Naive thymus-derived CD8-positive, alpha-beta T cell (primary cell): Measurements from ENCODE around the gene KRT6B. TPM values are rescaled to one million over a fixed set of nuclear protein-coding genes. Genes with fewer than 3 reads are reported as not detected.
A peak's percentile ranks its signal among the peaks of the same experiment; 100 is the strongest.
"Not testable (repeated sequence)": the region's sequence is repeated elsewhere in the genome, so short reads cannot be mapped to it uniquely, and the experiment has no call there.

Experiments used
- ATAC-seq, 2 donors: fragments of 150-1000 bp; cut with Tn5 transposase in 1 of 2; sonication (Bioruptor Pico), chemical (Tn5 transposase) in 1 of 2; 1 replicate in 1 of 2; 2 replicates in 1 of 2; pipeline ENCODE4 v1.10.0; 2021; ENCODE audit warnings: mild to moderate bottlenecking in 2 of 2, moderate library complexity in 2 of 2
- POLR2A ChIA-PET: fragments of 350-600 bp; sonication (Branson Sonifier 250); formaldehyde crosslinking; loops from one replicate; lab custom pipeline; 2021; ENCODE audit warnings: antibody characterized with exemption; lab: Charles Lee
- DNase-seq, 10 donors: peaks; one replicate each; pipeline versions ENCODE4 v3.0.0 to v3.0.0-alpha.2; 2020 to 2022
- H3K27ac Mint-ChIP-seq, 10 donors: one replicate each; pipeline ENCODE4 v1.8.0; 2020 to 2022; ENCODE audit warnings: mild to moderate bottlenecking in 10 of 10, mixed read lengths in 10 of 10, moderate library complexity in 4 of 10, inconsistent platforms in 1 of 10
- H3K27me3 Mint-ChIP-seq, 5 donors: one replicate each; pipeline ENCODE4 v1.8.0; 2021 to 2022; ENCODE audit warnings: mixed read lengths in 5 of 5
- H3K36me3 Mint-ChIP-seq, 3 donors: one replicate each; pipeline ENCODE4 v1.8.0; 2020 to 2022; ENCODE audit warnings: mixed read lengths in 3 of 3, mild to moderate bottlenecking in 2 of 3, inconsistent platforms in 1 of 3
- H3K4me1 Mint-ChIP-seq, 4 donors: one replicate each; pipeline ENCODE4 v1.8.0; 2021 to 2022; ENCODE audit warnings: mixed read lengths in 4 of 4
- H3K4me3 Mint-ChIP-seq, 10 donors: one replicate each; pipeline ENCODE4 v1.8.0; 2020 to 2022; ENCODE audit warnings: mild to moderate bottlenecking in 10 of 10, mixed read lengths in 10 of 10, moderate library complexity in 6 of 10, inconsistent platforms in 1 of 10
- H3K9me3 Mint-ChIP-seq, 9 donors: one replicate each; pipeline ENCODE4 v1.8.0; 2020 to 2022; ENCODE audit warnings: mixed read lengths in 9 of 9, mild to moderate bottlenecking in 3 of 9, inconsistent platforms in 1 of 9, moderate library complexity in 1 of 9
- polyA plus RNA-seq, 3 donors: library from polyadenylated mRNA; unstranded; fragments of 300-500 nt; fragmentation: Illumina TruSeq; gene quantifications; one replicate each; pipeline ENCODE4 v1.2.3, GENCODE V29; 2021
- total RNA-seq, 8 experiments: library from RNA in 2 of 8; stranded (reverse) in 2 of 8; gene quantifications; one replicate each; pipeline ENCODE4 v1.2.3 and lab custom pipeline; 2021 to 2026

KRT6B gene
- total and polyA plus RNA-seq, 5 experiments from 2014 or later: not detected

DNA sequence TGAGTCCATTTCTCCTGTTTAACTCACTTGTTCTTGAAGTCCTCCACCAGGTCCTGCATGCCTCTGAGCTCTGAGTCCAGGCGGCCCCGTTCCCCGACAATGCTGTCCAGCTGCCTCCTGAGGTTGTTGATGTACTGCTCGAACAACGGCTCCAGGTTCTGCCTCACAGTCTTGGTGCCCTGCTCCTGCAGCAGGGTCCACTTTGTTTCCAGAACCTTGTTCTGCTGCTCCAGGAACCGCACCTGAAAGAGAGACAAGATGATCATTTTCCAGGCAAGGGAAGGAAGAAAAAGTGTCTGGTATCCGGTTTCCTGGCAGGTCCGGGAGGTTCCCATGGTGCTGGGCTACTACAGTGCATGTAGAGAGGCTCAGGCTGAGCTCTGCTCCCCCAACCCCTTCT, 39.5 kb upstream of the KRT6B start:
- Mint-ChIP-seq H3K27me3 (peaks cover 20 to 71% (median 41%) of the 10 kb centered on the region in 5 donors), H3K27ac (peak overlapping the region in 1 of 10 donors; percentile 81)
- H3K4me3 Mint-ChIP-seq, H3K4me1 Mint-ChIP-seq, H3K9me3 Mint-ChIP-seq, DNase-seq, ATAC-seq, POLR2A ChIA-PET, H3K36me3 Mint-ChIP-seq: not testable (repeated sequence)

DNA sequence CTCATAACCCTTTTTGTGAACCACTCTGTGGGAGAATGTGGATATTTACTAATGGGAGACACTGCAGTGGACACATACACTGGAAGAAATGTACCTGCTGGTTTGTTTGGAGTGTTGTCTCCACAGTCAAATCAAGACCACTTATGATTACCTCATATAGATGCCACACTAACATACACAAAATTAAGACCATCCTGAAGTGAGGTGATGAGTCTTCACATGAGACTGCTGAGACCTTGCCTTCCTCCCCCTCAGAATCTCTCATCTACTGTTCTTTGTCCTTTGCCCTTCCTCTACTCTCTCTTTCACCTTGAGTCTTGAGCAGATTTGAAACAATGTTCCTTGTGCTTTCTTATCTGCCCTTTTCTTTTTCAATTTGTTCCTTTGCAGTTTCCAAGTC, 36.8 kb upstream of the KRT6B start:
- H3K27me3 Mint-ChIP-seq: peaks cover 24 to 86% (median 43%) of the 10 kb centered on the region in 5 donors
- DNase-seq (no peak), ATAC-seq (no peak)
- H3K36me3 Mint-ChIP-seq: peaks cover 0 to 13% (median 3%) of the 10 kb centered on the region in 3 donors
- no peaks in the 10 kb centered on the region for H3K4me1 Mint-ChIP-seq
- POLR2A ChIA-PET: no interaction called here
- no peak overlapping the region for H3K4me3 Mint-ChIP-seq
- H3K27ac Mint-ChIP-seq: no peak overlapping the region
- H3K9me3 Mint-ChIP-seq: peaks cover 6 to 18% (median 12%) of the 10 kb centered on the region in 9 donors

- H3K27ac Mint-ChIP-seq, H3K4me1 Mint-ChIP-seq, POLR2A ChIA-PET, H3K4me3 Mint-ChIP-seq, DNase-seq, ATAC-seq: not testable (repeated sequence)
- H3K9me3 Mint-ChIP-seq: peaks cover 6 to 19% (median 12%) of the 10 kb centered on the region in 9 donors
- H3K27me3 Mint-ChIP-seq: peaks cover 25 to 86% (median 42%) of the 10 kb centered on the region in 5 donors
- peaks cover 0 to 13% (median 3%) of the 10 kb centered on the region in 3 donors for H3K36me3 Mint-ChIP-seq
Measured at GRCh38 chr12:52487744-52488443, 35.9 kb upstream of the KRT6B start.

DNA sequence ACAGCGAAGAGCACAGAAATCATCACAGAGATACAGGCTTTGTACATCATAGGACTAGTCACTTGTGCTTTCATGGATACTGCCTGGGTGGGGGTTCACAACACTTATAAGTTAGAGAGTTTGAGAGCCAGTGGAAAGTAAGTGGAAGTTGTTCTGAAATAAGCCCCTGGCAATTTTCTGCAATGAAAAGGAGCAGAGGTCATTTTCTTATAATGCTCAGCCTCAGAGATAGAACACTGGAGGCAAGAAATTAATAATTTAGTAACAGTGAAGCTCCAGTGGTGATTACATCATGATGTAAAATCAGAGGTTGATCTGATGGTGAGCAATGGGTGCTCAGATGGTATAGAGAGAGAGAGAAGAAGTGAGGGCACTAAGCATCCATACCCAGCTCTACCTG, 35.3 kb upstream of the KRT6B start:
- Mint-ChIP-seq H3K4me1 (no peaks in the 10 kb centered on the region), H3K4me3 (no peak overlapping the region), H3K27me3 (peaks cover 26 to 83% (median 43%) of the 10 kb centered on the region in 5 donors), H3K36me3 (peaks cover 0 to 13% (median 3%) of the 10 kb centered on the region in 3 donors), H3K27ac (no peak overlapping the region), H3K9me3 (peaks cover 6 to 19% (median 12%) of the 10 kb centered on the region in 9 donors)
- DNase-seq (no peak), ATAC-seq (no peak)
- POLR2A ChIA-PET: no interaction called here

DNA sequence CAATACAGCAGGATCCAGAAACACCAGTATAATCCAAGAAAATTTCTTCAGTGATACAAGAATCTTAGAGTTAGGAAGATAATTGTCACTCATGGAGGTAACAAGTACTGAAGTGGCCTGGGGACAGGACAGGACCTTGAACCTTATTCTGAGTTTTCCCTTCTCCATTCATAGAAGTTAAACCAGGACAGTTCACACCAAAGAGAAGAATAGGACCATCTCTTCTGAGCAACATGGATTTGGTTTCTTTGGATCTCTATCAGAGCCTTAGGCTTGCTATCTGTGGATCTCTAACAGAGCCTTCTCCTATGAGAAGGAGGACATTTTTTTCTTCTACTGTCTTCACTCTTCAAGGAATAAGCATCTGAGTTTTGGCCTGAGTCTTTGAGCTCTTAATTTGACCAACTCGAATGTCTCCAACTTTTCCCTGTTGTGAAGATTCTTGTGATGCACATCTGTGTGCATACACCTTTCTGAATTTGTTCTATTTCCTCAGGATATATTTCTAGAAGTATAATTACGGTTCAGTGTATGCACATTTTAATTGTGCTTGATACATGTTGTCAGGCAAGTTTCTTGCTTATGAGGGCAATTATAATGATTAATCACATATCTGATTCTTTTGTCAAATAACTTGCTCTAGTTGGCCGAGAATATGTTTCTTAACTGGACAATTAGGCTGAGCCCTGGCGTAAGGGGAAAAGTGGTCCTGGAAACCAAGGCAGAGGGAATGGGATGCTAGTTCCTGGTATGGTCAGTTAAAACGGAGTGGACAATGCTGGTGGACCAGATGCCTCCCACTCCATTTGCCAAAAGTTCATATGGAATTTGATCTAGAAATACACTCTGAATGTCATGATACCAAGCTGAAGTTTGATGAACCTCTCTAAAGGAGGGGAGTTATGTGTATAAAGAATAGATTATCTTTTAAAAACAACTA, 34.5 kb upstream of the KRT6B start:
- ATAC-seq (no peak), DNase-seq (no peak)
- Mint-ChIP-seq H3K27ac (no peak overlapping the region), H3K4me3 (no peak overlapping the region), H3K36me3 (peaks cover 0 to 13% (median 3%) of the 10 kb centered on the region in 3 donors), H3K4me1 (no peaks in the 10 kb centered on the region), H3K27me3 (peaks cover 23 to 76% (median 38%) of the 10 kb centered on the region in 5 donors), H3K9me3 (peaks cover 6 to 19% (median 12%) of the 10 kb centered on the region in 9 donors)
- POLR2A ChIA-PET: no interaction called here

- Mint-ChIP-seq H3K27ac (no peak overlapping the region), H3K36me3 (peaks cover 3 to 16% (median 5%) of the 10 kb centered on the region in 3 donors), H3K4me1 (no peaks in the 10 kb centered on the region), H3K27me3 (peaks cover 7 to 26% (median 23%) of the 10 kb centered on the region in 5 donors), H3K9me3 (peaks cover 4 to 14% (median 9%) of the 10 kb centered on the region in 9 donors), H3K4me3 (no peak overlapping the region)
- ATAC-seq (no peak), DNase-seq (no peak)
- POLR2A ChIA-PET: no interaction called here
Measured at GRCh38 chr12:52480073-52480472, 28.1 kb upstream of the KRT6B start.

DNA sequence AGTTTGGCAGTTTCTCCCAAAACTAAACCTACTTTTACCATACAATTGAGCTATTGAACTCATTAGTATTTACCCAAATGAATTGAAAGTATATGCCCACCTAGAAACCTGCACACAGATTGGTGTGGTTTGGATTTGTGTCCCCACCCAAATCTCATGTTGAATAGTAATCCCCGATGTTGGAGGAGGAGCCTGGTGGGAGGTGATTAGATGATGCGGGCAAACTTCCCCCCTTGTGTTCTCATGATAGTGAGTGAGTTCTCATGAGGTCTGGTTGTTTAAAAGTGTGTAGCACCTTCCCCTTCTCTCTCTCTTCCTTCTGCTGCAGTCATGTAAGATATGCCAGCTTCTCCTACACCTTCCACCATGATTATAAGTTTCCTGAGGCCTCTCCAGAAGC, 25.7 kb upstream of the KRT6B start:
- H3K27ac Mint-ChIP-seq: no peak overlapping the region
- H3K4me3 Mint-ChIP-seq: no peak overlapping the region
- peaks cover under 1 to 10% (median 3%) of the 10 kb centered on the region in 5 donors for H3K27me3 Mint-ChIP-seq
- POLR2A ChIA-PET: no interaction called here
- H3K36me3 Mint-ChIP-seq: peaks cover 0 to 7% (median 5%) of the 10 kb centered on the region in 3 donors
- no peak for DNase-seq
- peaks cover 0 to 4% (median 0%) of the 10 kb centered on the region in 9 donors for H3K9me3 Mint-ChIP-seq
- no peaks in the 10 kb centered on the region for H3K4me1 Mint-ChIP-seq
- no peak for ATAC-seq

- POLR2A ChIA-PET: no interaction called here
- H3K27me3 Mint-ChIP-seq: peaks cover 0 to 12% (median 9%) of the 10 kb centered on the region in 5 donors
- H3K9me3 Mint-ChIP-seq: peaks cover 0 to 4% (median 0%) of the 10 kb centered on the region in 9 donors
- DNase-seq (no peak), ATAC-seq (no peak)
- H3K27ac Mint-ChIP-seq: no peak overlapping the region
- no peaks in the 10 kb centered on the region for H3K4me1 Mint-ChIP-seq
- H3K36me3 Mint-ChIP-seq: peaks cover 0 to 2% (median 0%) of the 10 kb centered on the region in 3 donors
- H3K4me3 Mint-ChIP-seq: no peak overlapping the region
Measured at GRCh38 chr12:52474212-52474611, 22.3 kb upstream of the KRT6B start.

DNA sequence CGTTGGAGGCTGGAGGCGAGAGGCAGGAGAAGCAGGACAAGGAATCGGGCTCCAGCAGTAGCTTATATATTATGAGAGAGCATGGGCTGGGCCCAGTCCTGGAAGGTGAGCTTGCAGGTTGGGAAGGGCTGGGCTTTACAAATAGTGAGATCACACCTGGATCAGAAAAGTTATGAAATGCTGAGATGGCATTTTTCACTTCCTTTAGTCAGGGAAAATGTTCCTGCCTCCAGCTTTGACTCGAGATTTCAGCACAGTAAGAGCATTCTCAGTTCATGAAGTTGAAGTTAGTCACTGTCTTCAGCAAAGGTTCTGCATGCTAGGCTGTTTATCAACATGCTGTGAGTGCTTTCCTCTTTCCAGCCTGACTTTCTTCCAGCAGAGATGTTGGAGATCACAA, 21.8 kb upstream of the KRT6B start, which contains the start of gene KRT6C:
Gene KRT6C, minus strand, starts transcription at position 38 of the 400 bp plus-strand sequence. CDS start 68 bp downstream, outside the sequence.
- no peaks in the 10 kb centered on the region for H3K36me3 Mint-ChIP-seq
- no peak for ATAC-seq
- H3K27ac Mint-ChIP-seq: peak within 1 kb of the TSS in 1 of 10 donors; percentile 58
- H3K4me1 Mint-ChIP-seq: no peaks in the 10 kb centered on the region
- H3K27me3 Mint-ChIP-seq: peaks cover 1 to 14% (median 10%) of the 10 kb centered on the region in 5 donors
- POLR2A ChIA-PET: no interaction called here
- H3K9me3 Mint-ChIP-seq: peaks cover 0 to 3% (median 0%) of the 10 kb centered on the region in 9 donors
- no peak within 1 kb of the TSS for H3K4me3 Mint-ChIP-seq
- DNase-seq: no peak

- DNase-seq (no peak), ATAC-seq (no peak)
- H3K4me3 Mint-ChIP-seq: no peak overlapping the region
- H3K4me1 Mint-ChIP-seq: no peaks in the 10 kb centered on the region
- no peak overlapping the region for H3K27ac Mint-ChIP-seq
- peaks cover 4 to 26% (median 15%) of the 10 kb centered on the region in 5 donors for H3K27me3 Mint-ChIP-seq
- no peaks in the 10 kb centered on the region for H3K9me3 Mint-ChIP-seq
- no peaks in the 10 kb centered on the region for H3K36me3 Mint-ChIP-seq
- POLR2A ChIA-PET: no interaction called here
Measured at GRCh38 chr12:52469853-52470252, 17.9 kb upstream of the KRT6B start.

GRCh38 chr12:52464897-52465296, 13.0 kb upstream of the KRT6B start:
- Mint-ChIP-seq H3K36me3 (no peaks in the 10 kb centered on the region), H3K4me1 (no peaks in the 10 kb centered on the region), H3K27me3 (peaks cover 10 to 42% (median 15%) of the 10 kb centered on the region in 5 donors), H3K4me3 (no peak overlapping the region), H3K27ac (no peak overlapping the region), H3K9me3 (no peaks in the 10 kb centered on the region)
- DNase-seq (no peak), ATAC-seq (no peak)
- POLR2A ChIA-PET: no interaction called here

DNA sequence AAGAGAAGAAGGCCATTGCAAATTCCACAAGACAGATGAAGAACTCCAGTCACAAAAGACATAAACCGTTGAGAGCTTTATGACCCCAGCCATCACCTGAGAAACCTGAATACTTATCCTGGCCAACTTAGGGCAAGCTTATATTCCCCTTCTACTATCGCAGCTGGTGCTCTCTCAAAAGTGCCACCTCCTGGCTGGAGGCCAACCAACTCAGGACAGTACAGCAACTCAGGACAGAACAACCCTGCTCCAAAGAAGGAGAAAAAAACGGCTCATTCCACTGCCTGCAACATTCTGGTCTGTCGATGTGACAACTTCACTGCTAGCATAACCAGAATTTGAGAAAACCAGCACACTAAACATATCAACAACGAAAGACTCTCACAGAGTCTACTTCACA, 9.7 kb upstream of the KRT6B start:
- no peak for DNase-seq
- no peak overlapping the region for H3K4me3 Mint-ChIP-seq
- POLR2A ChIA-PET: no interaction called here
- no peaks in the 10 kb centered on the region for H3K9me3 Mint-ChIP-seq
- ATAC-seq: no peak
- no peaks in the 10 kb centered on the region for H3K36me3 Mint-ChIP-seq
- no peaks in the 10 kb centered on the region for H3K4me1 Mint-ChIP-seq
- H3K27ac Mint-ChIP-seq: no peak overlapping the region
- peaks cover 7 to 26% (median 9%) of the 10 kb centered on the region in 5 donors for H3K27me3 Mint-ChIP-seq
